Transverse colon (tissue), 4 donors: Measurements from ENCODE around the gene KNOP1. TPM values are rescaled to one million over a fixed set of nuclear protein-coding genes. Genes with fewer than 3 reads are reported as not detected.

ENCODE experiments used
- DNase-seq: peaks from one replicate; pipeline ENCODE4 v3.0.0-alpha.2; 2019
- H3K27ac ChIP-seq, 4 donors: fragments of 200-600 bp; sonication (generic); 2 replicates each; pipeline ENCODE4 v1.5.1; 2016 to 2018; ENCODE audit warnings: inconsistent platforms in 4 of 4
- H3K27me3 ChIP-seq: fragments of 200-600 bp; sonication (generic); 2 replicates; pipeline ENCODE4 v1.5.1; 2017; ENCODE audit warnings: inconsistent platforms
- H3K36me3 ChIP-seq, 4 donors: fragments of 200-600 bp; sonication (generic); 2 replicates each; pipeline ENCODE4 v1.5.1; 2017 to 2019; ENCODE audit warnings: inconsistent platforms in 4 of 4
- H3K4me1 ChIP-seq, 4 donors: fragments of 200-600 bp; sonication (generic); 2 replicates each; pipeline ENCODE4 v1.5.1; 2017 to 2020; ENCODE audit warnings: inconsistent platforms in 4 of 4
- H3K4me3 ChIP-seq, 4 donors: fragments of 200-600 bp; sonication (generic); 1 replicate in 1 of 4; 2 replicates in 3 of 4; pipeline versions ENCODE4 v1.5.1 to v1.6.1; 2017 to 2019; ENCODE audit warnings: inconsistent platforms in 4 of 4
- H3K9me3 ChIP-seq, 2 donors: fragments of 200-600 bp; sonication (generic); 2 replicates each; pipeline ENCODE4 v1.5.1; 2017 to 2019; ENCODE audit warnings: inconsistent platforms in 2 of 2
- CTCF ChIP-seq, 5 experiments: fragments of 200-600 bp in 3 of 5; fragments of 450-650 bp in 2 of 5; sonication (generic) in 3 of 5; IDR thresholded peaks; 1 replicate in 2 of 5; 2 replicates in 3 of 5; pipeline ENCODE4 v1.5.1; 2016 to 2017; ENCODE audit warnings: antibody characterized with exemption in 5 of 5, inconsistent platforms in 3 of 5, mild to moderate bottlenecking in 2 of 5, moderate library complexity in 1 of 5
- EP300 ChIP-seq: sonication (generic); formaldehyde crosslinking; IDR thresholded peaks from one replicate; pipeline ENCODE4 v1.6.1; 2017; ENCODE audit warnings: antibody characterized with exemption, low read depth
- POLR2A ChIP-seq: fragments of 450-650 bp; IDR thresholded peaks from one replicate; pipeline ENCODE4 v1.6.1; 2016; ENCODE audit warnings: antibody characterized with exemption, mild to moderate bottlenecking, moderate library complexity
- POLR2AphosphoS5 ChIP-seq, 3 donors: sonication (generic); formaldehyde crosslinking; IDR thresholded peaks; one replicate each; pipeline ENCODE4 v1.6.1; 2016; ENCODE audit warnings: antibody characterized with exemption in 3 of 3
- WGBS, 2 donors: methylation state at CpG; one replicate each; pipeline ENCODE4 v1.1.5; 2018; ENCODE audit warnings: low coverage in 1 of 2; 5-methylcytosine and 5-hydroxymethylcytosine counted together
- in situ Hi-C, 4 donors: fragments of 200-750 bp; cut with MboI; loops; one replicate each; pipeline versions ENCODE4 v1.15.0 to v1.15.1; 2017; ENCODE audit warnings: low sequenced_read_pairs in 3 of 4, low pct_ligation_motif_present in 1 of 4, low pct_unique_long_range_greater_than_20kb in 1 of 4
- intact Hi-C: fragments of 100-400 bp; cut with DNase I; formaldehyde crosslinking; loops from one replicate; pipeline ENCODE4 v1.15.1; 2023; ENCODE audit warnings: low total_unique reads
- total RNA-seq, 4 donors: library from RNA; depleted of rRNA; stranded (reverse); fragments of >200 nt; gene quantifications; one replicate each; pipeline ENCODE4 v1.1.0, GENCODE V29; 2016

KNOP1 gene
- total RNA-seq, 4 donors from 2014 or later, result 4.4 to 25.8 (median 12.7) TPM

GRCh38 chr16:19748389-19749168, 30.6 kb upstream of the KNOP1 start:
- Histone ChIP-seq H3K36me3 (no peaks in the 10 kb centered on the region), H3K4me1 (peaks cover 0 to 18% (median 4%) of the 10 kb centered on the region in 4 donors), H3K9me3 (no peaks in the 10 kb centered on the region), H3K4me3 (no peak overlapping the region), H3K27ac (no peak overlapping the region), H3K27me3 (no peaks in the 10 kb centered on the region)
- TF ChIP-seq POLR2A (no peak), POLR2AphosphoS5 (IDR thresholded peaks at IDR 0.05) (no peak), CTCF (IDR thresholded peaks at IDR 0.05) (no peak), EP300 (no peak)
- WGBS, 2 donors, result 50 to 57% methylated on average over 2 of the region's 2 CpGs
- no peak for DNase-seq
- in situ Hi-C loops, result no loop called here
- intact Hi-C loops, result no loop called here

GRCh38 chr16:19746561-19746960, 28.5 kb upstream of the KNOP1 start:
- no peak for DNase-seq
- Histone ChIP-seq H3K9me3 (no peaks in the 10 kb centered on the region), H3K4me1 (peaks cover 0 to 26% (median 11%) of the 10 kb centered on the region in 4 donors), H3K27ac (no peak overlapping the region), H3K36me3 (no peaks in the 10 kb centered on the region), H3K27me3 (no peaks in the 10 kb centered on the region), H3K4me3 (no peak overlapping the region)
- intact Hi-C loops, result no loop called here
- TF ChIP-seq CTCF (IDR thresholded peaks at IDR 0.05) (no peak), EP300 (no peak), POLR2A (no peak), POLR2AphosphoS5 (IDR thresholded peaks at IDR 0.05) (no peak)
- 65 to 70% methylated on average over 2 to 4 of the region's 4 CpGs for WGBS, 2 donors
- in situ Hi-C loops, result no loop called here

- H3K27ac ChIP-seq, result no peak overlapping the region
- H3K9me3 ChIP-seq, result no peaks in the 10 kb centered on the region
- DNase-seq, result no peak
- WGBS, 2 donors, result 72 to 81% methylated on average over 5 to 9 of the region's 9 CpGs
- H3K4me3 ChIP-seq, result no peak overlapping the region
- no peaks in the 10 kb centered on the region for H3K36me3 ChIP-seq
- H3K4me1 ChIP-seq, result peaks cover 0 to 26% (median 11%) of the 10 kb centered on the region in 4 donors
- in situ Hi-C loops, result no loop called here
- intact Hi-C loops, result no loop called here
- no peaks in the 10 kb centered on the region for H3K27me3 ChIP-seq
- TF ChIP-seq POLR2AphosphoS5 (IDR thresholded peaks at IDR 0.05) (no peak), CTCF (IDR thresholded peaks at IDR 0.05) (no peak), POLR2A (no peak), EP300 (no peak)
Observed at GRCh38 chr16:19745286-19746010, 27.4 kb upstream of the KNOP1 start.

- Histone ChIP-seq H3K4me3 (no peak overlapping the region), H3K27ac (no peak overlapping the region), H3K36me3 (no peaks in the 10 kb centered on the region), H3K27me3 (no peaks in the 10 kb centered on the region), H3K9me3 (no peaks in the 10 kb centered on the region), H3K4me1 (peaks cover 0 to 26% (median 11%) of the 10 kb centered on the region in 4 donors)
- 32 to 42% methylated on average over 3 of the region's 3 CpGs for WGBS, 2 donors
- intact Hi-C loops, result no loop called here
- no peak for DNase-seq
- in situ Hi-C loops, result no loop called here
- TF ChIP-seq POLR2A, result no peak
- no peak for TF ChIP-seq EP300
- TF ChIP-seq POLR2AphosphoS5 (IDR thresholded peaks at IDR 0.05), result no peak
- no peak for TF ChIP-seq CTCF (IDR thresholded peaks at IDR 0.05)
Observed at GRCh38 chr16:19744670-19745069, 26.6 kb upstream of the KNOP1 start.
